Left ventricle myocardium inferior (tissue), 1 donor: ENCODE results near the gene SH3PXD2A. TPM values are rescaled to one million over a fixed set of nuclear protein-coding genes. Genes with fewer than 3 reads are reported as not detected.
A peak's percentile ranks its signal among the peaks of the same experiment; 100 is the strongest.

ENCODE experiments used
- DNase-seq: peaks from one replicate; pipeline ENCODE4 v3.0.0-alpha.2; 2020
- H3K27ac ChIP-seq: fragments of 200-600 bp; replicated peaks from 2 replicates; pipeline ENCODE4 v1.8.0; 2021
- H3K27me3 ChIP-seq: fragments of 200-600 bp; 2 replicates; pipeline ENCODE4 v1.8.0; 2021; ENCODE audit warnings: low read depth
- H3K36me3 ChIP-seq: fragments of 200-600 bp; 2 replicates; pipeline ENCODE4 v1.8.0; 2021
- H3K4me1 ChIP-seq: fragments of 200-600 bp; 2 replicates; pipeline ENCODE4 v1.8.0; 2021
- H3K4me3 ChIP-seq: fragments of 200-600 bp; 2 replicates; pipeline ENCODE4 v1.8.0; 2021; ENCODE audit warnings: mild to moderate bottlenecking, moderate library complexity
- H3K9me3 ChIP-seq: fragments of 200-600 bp; replicated peaks from 2 replicates; pipeline ENCODE4 v1.8.0; 2021
- CTCF ChIP-seq: fragments of 200-600 bp; IDR thresholded peaks from 2 replicates; pipeline ENCODE4 v1.8.0; 2021; ENCODE audit warnings: antibody characterized with exemption, mild to moderate bottlenecking, borderline replicate concordance
- intact Hi-C: fragments of 100-400 bp; cut with micrococcal nuclease; formaldehyde crosslinking; loops from one replicate; pipeline ENCODE4 v1.11.0; 2022
- total RNA-seq: library from RNA; stranded (reverse); fragmentation: NEBNext Ultra II Directional; extraction: Animal tissue kit (Norgen Biotek cat#: 25700); gene quantifications from one replicate; pipeline ENCODE4 v1.2.1, GENCODE V29; 2021
- donor health status: DM: no; HTN: yes; CAD: no; lungs with severe emphysema.

The SH3PXD2A gene
- total RNA-seq, 1 donor from 2014 or later = 34.4 TPM

GRCh38 chr10:103746598-103746997 lies 108.8 kb downstream of the SH3PXD2A start:
- Histone ChIP-seq H3K36me3 (no peaks in the 10 kb centered on the region), H3K9me3 (no peaks in the 10 kb centered on the region), H3K27me3 (no peaks in the 10 kb centered on the region), H3K4me3 (no peak overlapping the region), H3K27ac (peak overlapping the region; percentile 70), H3K4me1 (peaks cover 63% of the 10 kb centered on the region)
- intact Hi-C loops = no loop called here
- no peak for DNase-seq
- TF ChIP-seq CTCF = no peak

GRCh38 chr10:103745341-103746247 lies 109.8 kb downstream of the SH3PXD2A start:
- no peak overlapping the region for H3K4me3 ChIP-seq
- no peak for TF ChIP-seq CTCF
- H3K9me3 ChIP-seq = no peaks in the 10 kb centered on the region
- H3K27me3 ChIP-seq = no peaks in the 10 kb centered on the region
- DNase-seq = no peak
- intact Hi-C loops = no loop called here
- H3K4me1 ChIP-seq = peaks cover 63% of the 10 kb centered on the region
- no peaks in the 10 kb centered on the region for H3K36me3 ChIP-seq
- H3K27ac ChIP-seq = peak overlapping the region; percentile 70

- Histone ChIP-seq H3K27ac (no peak overlapping the region), H3K9me3 (no peaks in the 10 kb centered on the region), H3K4me1 (peaks cover 81% of the 10 kb centered on the region), H3K36me3 (no peaks in the 10 kb centered on the region), H3K27me3 (no peaks in the 10 kb centered on the region), H3K4me3 (no peak overlapping the region)
- intact Hi-C loops = no loop called here
- no peak for TF ChIP-seq CTCF
- no peak for DNase-seq
These were observed 112.6 kb downstream of the SH3PXD2A start for GRCh38 chr10:103742824-103743223.

- Histone ChIP-seq H3K27me3 (no peaks in the 10 kb centered on the region), H3K4me1 (peaks cover 61% of the 10 kb centered on the region), H3K27ac (no peak overlapping the region), H3K9me3 (no peaks in the 10 kb centered on the region), H3K36me3 (no peaks in the 10 kb centered on the region), H3K4me3 (no peak overlapping the region)
- no peak for TF ChIP-seq CTCF
- intact Hi-C loops = no loop called here
- DNase-seq = no peak
These were observed 114.8 kb downstream of the SH3PXD2A start for GRCh38 chr10:103740611-103741010.

- TF ChIP-seq CTCF = no peak
- Histone ChIP-seq H3K4me1 (peaks cover 48% of the 10 kb centered on the region), H3K9me3 (no peaks in the 10 kb centered on the region), H3K4me3 (peak overlapping the region; percentile 19), H3K27me3 (no peaks in the 10 kb centered on the region), H3K27ac (peak overlapping the region; percentile 31), H3K36me3 (peaks cover 5% of the 10 kb centered on the region)
- no peak for DNase-seq
- intact Hi-C loops = no loop called here
These were observed 116.2 kb downstream of the SH3PXD2A start for GRCh38 chr10:103739039-103739764.
